ENCODE data around the gene TGFBR3.
"Not testable (repeated sequence)": the region's sequence is repeated elsewhere in the genome, so short reads cannot be mapped to it uniquely, and the experiment has no call there.

The TGFBR3 gene

DNA sequence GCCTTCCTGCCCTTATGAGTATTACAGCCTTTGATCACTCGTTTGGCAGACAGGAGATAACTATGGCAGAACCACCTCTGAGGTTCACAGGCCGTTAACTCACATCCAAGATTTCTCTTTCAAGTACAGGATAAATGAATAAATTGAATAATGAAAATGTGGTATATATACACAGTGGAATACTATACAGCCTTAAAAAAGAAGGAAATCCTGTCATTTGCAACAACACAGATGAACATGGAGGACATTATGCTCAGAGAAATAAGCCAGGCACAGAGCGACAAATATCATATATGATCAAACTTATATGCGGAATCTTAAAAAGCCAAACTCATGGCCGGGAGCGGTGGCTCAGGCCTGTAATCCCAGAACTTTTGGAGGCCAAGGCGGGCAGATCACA is 32.6 kb downstream of the TGFBR3 start:
- no peak overlapping the region for H3K9ac ChIP-seq (ENCODE audit: low read length)
- no peaks in the 10 kb centered on the region for H3K4me1 ChIP-seq (ENCODE audit: insufficient read depth, low read length, severe bottlenecking)
- no peak overlapping the region for H3K4me3 ChIP-seq (ENCODE audit: low read depth, low read length, poor library complexity, severe bottlenecking)
- H3K9me3 ChIP-seq (ENCODE audit: low read length) = no peaks in the 10 kb centered on the region
- no peak overlapping the region for H3K27ac ChIP-seq (ENCODE audit: low read depth, low read length, poor library complexity, severe bottlenecking)
- no peak overlapping the region for H2AFZ ChIP-seq (ENCODE audit: low read length)
- no peaks in the 10 kb centered on the region for H3K36me3 ChIP-seq (ENCODE audit: insufficient read depth, low read length)
- H4K20me1 ChIP-seq (ENCODE audit: insufficient read depth, low read length) = no peaks in the 10 kb centered on the region
- no peaks in the 10 kb centered on the region for H3K9me2 ChIP-seq (ENCODE audit: low read depth, low read length)
- no peak overlapping the region for H3K4me2 ChIP-seq (ENCODE audit: low read length)
- TF ChIP-seq, protein P1, sequence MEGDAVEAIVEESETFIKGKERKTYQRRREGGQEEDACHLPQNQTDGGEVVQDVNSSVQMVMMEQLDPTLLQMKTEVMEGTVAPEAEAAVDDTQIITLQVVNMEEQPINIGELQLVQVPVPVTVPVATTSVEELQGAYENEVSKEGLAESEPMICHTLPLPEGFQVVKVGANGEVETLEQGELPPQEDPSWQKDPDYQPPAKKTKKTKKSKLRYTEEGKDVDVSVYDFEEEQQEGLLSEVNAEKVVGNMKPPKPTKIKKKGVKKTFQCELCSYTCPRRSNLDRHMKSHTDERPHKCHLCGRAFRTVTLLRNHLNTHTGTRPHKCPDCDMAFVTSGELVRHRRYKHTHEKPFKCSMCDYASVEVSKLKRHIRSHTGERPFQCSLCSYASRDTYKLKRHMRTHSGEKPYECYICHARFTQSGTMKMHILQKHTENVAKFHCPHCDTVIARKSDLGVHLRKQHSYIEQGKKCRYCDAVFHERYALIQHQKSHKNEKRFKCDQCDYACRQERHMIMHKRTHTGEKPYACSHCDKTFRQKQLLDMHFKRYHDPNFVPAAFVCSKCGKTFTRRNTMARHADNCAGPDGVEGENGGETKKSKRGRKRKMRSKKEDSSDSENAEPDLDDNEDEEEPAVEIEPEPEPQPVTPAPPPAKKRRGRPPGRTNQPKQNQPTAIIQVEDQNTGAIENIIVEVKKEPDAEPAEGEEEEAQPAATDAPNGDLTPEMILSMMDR (IDR thresholded peaks at IDR 0.05; ENCODE audit: low read length) = no peak
- no peak for TF ChIP-seq EZH2 (IDR thresholded peaks at IDR 0.05; ENCODE audit: borderline replicate concordance, low read length)
- no peaks in the 10 kb centered on the region for H3F3A ChIP-seq (ENCODE audit: insufficient read depth, low read length)
- no peaks in the 10 kb centered on the region for H3K79me2 ChIP-seq (ENCODE audit: insufficient read depth, low read length)
- H3K27me3 ChIP-seq (ENCODE audit: insufficient read depth, low read length) = no peaks in the 10 kb centered on the region

DNA sequence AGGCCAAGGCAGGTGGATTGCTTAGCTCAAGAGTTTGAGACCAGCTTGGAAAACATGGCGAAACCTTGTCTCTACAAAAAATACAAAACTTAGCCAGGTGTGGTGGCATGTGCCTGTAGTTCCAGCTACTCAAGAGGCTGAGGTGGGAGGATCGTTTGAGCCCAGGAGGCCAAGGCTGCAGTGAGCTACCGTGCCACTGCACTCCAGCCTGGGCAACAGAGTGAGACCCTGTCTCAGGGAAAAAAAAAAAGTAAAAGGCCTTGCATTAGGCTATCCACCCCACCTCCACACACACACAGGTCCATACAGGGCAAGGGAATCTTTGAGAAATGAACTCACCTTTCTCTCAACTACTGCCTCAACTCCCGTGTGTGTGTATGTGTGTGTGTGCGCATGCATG is 33.9 kb downstream of the TGFBR3 start:
- not testable (repeated sequence) for H3K4me2 ChIP-seq (ENCODE audit: low read length); H3K36me3 ChIP-seq (ENCODE audit: insufficient read depth, low read length); H3K4me1 ChIP-seq (ENCODE audit: insufficient read depth, low read length, severe bottlenecking); H3K9me2 ChIP-seq (ENCODE audit: low read depth, low read length); H2AFZ ChIP-seq (ENCODE audit: low read length); H4K20me1 ChIP-seq (ENCODE audit: insufficient read depth, low read length); H3K27ac ChIP-seq (ENCODE audit: low read depth, low read length, poor library complexity, severe bottlenecking); H3K4me3 ChIP-seq (ENCODE audit: low read depth, low read length, poor library complexity, severe bottlenecking); H3K79me2 ChIP-seq (ENCODE audit: insufficient read depth, low read length); H3K9me3 ChIP-seq (ENCODE audit: low read length); H3F3A ChIP-seq (ENCODE audit: insufficient read depth, low read length); H3K9ac ChIP-seq (ENCODE audit: low read length); H3K27me3 ChIP-seq (ENCODE audit: insufficient read depth, low read length)

DNA sequence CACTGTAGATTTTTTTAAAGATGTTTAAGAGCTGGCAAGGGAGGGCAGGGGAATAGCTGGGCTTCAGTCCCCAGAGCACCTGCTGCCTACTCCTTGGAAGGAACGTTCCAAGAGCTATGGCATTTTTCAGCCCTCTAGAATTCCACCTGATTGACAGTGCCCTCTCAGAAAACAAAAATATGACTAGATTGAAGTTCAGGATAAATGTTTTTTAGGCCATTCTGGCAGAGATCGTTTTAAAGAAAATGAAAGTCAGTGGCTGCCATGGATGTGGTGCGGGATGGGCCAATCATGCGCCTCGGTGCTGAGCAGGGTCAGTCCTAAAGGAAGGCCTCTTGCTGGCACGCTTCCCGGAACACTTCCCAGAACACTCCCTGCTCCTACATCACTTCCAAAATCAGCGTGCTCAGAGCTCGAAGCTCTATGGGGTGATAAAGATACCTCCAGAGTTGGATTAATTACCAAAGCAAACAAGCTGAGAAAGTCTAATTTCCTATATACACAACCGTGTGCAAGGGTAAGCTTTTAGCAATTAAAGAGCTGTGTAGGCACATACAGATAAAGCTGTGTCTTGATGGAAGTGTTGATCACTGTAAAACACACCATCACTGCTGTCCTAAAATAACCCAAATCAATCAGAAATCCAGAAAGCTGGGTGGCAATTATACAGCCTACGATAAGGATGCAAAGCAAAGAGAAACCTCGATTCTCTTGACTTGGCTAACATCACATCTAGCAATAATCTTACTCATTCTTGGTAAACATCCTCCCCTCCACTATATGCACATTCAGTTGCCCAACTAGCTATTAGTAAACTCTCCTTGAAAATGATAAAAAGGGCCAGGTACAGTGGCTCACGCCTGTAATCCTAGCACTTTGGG is 34.6 kb downstream of the TGFBR3 start:
- TF ChIP-seq, protein P1 (IDR thresholded peaks at IDR 0.05; ENCODE audit: low read length) = no peak
- TF ChIP-seq EZH2 (IDR thresholded peaks at IDR 0.05; ENCODE audit: borderline replicate concordance, low read length) = no peak
- no peaks in the 10 kb centered on the region for H3K9me2 ChIP-seq (ENCODE audit: low read depth, low read length)
- no peaks in the 10 kb centered on the region for H3K79me2 ChIP-seq (ENCODE audit: insufficient read depth, low read length)
- no peaks in the 10 kb centered on the region for H3K4me1 ChIP-seq (ENCODE audit: insufficient read depth, low read length, severe bottlenecking)
- no peaks in the 10 kb centered on the region for H3F3A ChIP-seq (ENCODE audit: insufficient read depth, low read length)
- H3K9ac ChIP-seq (ENCODE audit: low read length) = no peak overlapping the region
- H3K36me3 ChIP-seq (ENCODE audit: insufficient read depth, low read length) = no peaks in the 10 kb centered on the region
- H4K20me1 ChIP-seq (ENCODE audit: insufficient read depth, low read length) = no peaks in the 10 kb centered on the region
- H2AFZ ChIP-seq (ENCODE audit: low read length) = no peak overlapping the region
- H3K27me3 ChIP-seq (ENCODE audit: insufficient read depth, low read length) = no peaks in the 10 kb centered on the region
- no peak overlapping the region for H3K4me2 ChIP-seq (ENCODE audit: low read length)
- H3K27ac ChIP-seq (ENCODE audit: low read depth, low read length, poor library complexity, severe bottlenecking) = no peak overlapping the region
- no peaks in the 10 kb centered on the region for H3K9me3 ChIP-seq (ENCODE audit: low read length)
- no peak overlapping the region for H3K4me3 ChIP-seq (ENCODE audit: low read depth, low read length, poor library complexity, severe bottlenecking)

DNA sequence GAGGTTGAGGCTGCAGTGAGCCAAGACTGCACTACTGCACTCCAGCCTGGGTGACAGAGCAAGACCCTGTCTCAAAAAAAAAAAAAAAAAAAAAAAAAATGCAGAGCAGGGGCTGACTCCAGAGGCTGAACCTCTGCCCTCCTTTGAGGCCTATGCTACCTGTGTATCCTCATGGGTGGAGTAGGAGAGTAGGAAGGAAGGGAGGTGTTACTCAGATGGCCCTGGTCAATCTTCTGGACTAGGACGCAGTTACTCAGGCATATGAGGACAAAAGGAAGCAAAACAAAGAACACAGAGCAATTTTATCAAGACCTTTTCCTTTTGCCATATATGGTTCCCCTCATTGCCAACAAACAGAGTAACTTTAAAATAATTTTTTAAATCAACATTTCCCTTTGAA is 35.2 kb downstream of the TGFBR3 start:
- no peaks in the 10 kb centered on the region for H3F3A ChIP-seq (ENCODE audit: insufficient read depth, low read length)
- H3K4me3 ChIP-seq (ENCODE audit: low read depth, low read length, poor library complexity, severe bottlenecking) = no peak overlapping the region
- H3K4me2 ChIP-seq (ENCODE audit: low read length) = no peak overlapping the region
- H3K27me3 ChIP-seq (ENCODE audit: insufficient read depth, low read length) = no peaks in the 10 kb centered on the region
- H3K27ac ChIP-seq (ENCODE audit: low read depth, low read length, poor library complexity, severe bottlenecking) = no peak overlapping the region
- H3K9me3 ChIP-seq (ENCODE audit: low read length) = no peaks in the 10 kb centered on the region
- TF ChIP-seq, protein P1 (IDR thresholded peaks at IDR 0.05; ENCODE audit: low read length) = no peak
- TF ChIP-seq EZH2 (IDR thresholded peaks at IDR 0.05; ENCODE audit: borderline replicate concordance, low read length) = no peak
- no peaks in the 10 kb centered on the region for H3K4me1 ChIP-seq (ENCODE audit: insufficient read depth, low read length, severe bottlenecking)
- no peaks in the 10 kb centered on the region for H3K36me3 ChIP-seq (ENCODE audit: insufficient read depth, low read length)
- no peak overlapping the region for H2AFZ ChIP-seq (ENCODE audit: low read length)
- no peaks in the 10 kb centered on the region for H4K20me1 ChIP-seq (ENCODE audit: insufficient read depth, low read length)
- H3K79me2 ChIP-seq (ENCODE audit: insufficient read depth, low read length) = no peaks in the 10 kb centered on the region
- no peaks in the 10 kb centered on the region for H3K9me2 ChIP-seq (ENCODE audit: low read depth, low read length)
- no peak overlapping the region for H3K9ac ChIP-seq (ENCODE audit: low read length)
